Psoas muscle (tissue), 8 donors: ENCODE data around the gene SLFNL1. TPM values are rescaled to one million over a fixed set of nuclear protein-coding genes. Genes with fewer than 3 reads are reported as not detected.
A peak's percentile ranks its signal among the peaks of the same experiment; 100 is the strongest.

Experiments
- ATAC-seq, 4 donors: fragments of 200-7000 bp; cut with Tn5 transposase; one replicate each; pipeline ENCODE4 v1.9.1; 2020; ENCODE audit warnings: moderate library complexity in 3 of 4, mild to moderate bottlenecking in 2 of 4
- DNase-seq, 2 donors: peaks; one replicate each; pipeline ENCODE4 v3.0.0-alpha.2; 2020
- H3K27ac ChIP-seq: fragments of 200-600 bp; one replicate; pipeline ENCODE4 v1.8.0; 2022
- H3K27me3 ChIP-seq, 3 donors: fragments of 200-600 bp in 1 of 3; one replicate each; pipeline versions ENCODE4 v1.6.1 to v1.8.0; 2013 to 2022; ENCODE audit warnings: low read length in 2 of 3, mild to moderate bottlenecking in 2 of 3, moderate library complexity in 1 of 3; ENCODE audit not compliant: insufficient read depth in 3 of 3
- H3K36me3 ChIP-seq, 2 donors: fragments of 200-600 bp in 1 of 2; one replicate each; pipeline versions ENCODE4 v1.6.1 to v1.8.0; 2013 to 2022; ENCODE audit warnings: low read depth in 1 of 2, mild to moderate bottlenecking in 1 of 2, moderate library complexity in 1 of 2; ENCODE audit not compliant: insufficient read depth in 1 of 2
- H3K4me1 ChIP-seq: fragments of 200-600 bp; one replicate; pipeline ENCODE4 v1.8.0; 2022
- H3K4me3 ChIP-seq: fragments of 200-600 bp; one replicate; pipeline ENCODE4 v1.8.0; 2022; ENCODE audit warnings: mild to moderate bottlenecking
- H3K9me3 ChIP-seq: fragments of 200-600 bp; one replicate; pipeline ENCODE4 v1.8.0; 2022
- WGBS, 3 donors: extraction: QIAGEN DNeasy Blood & Tissue Kit; methylation state at CpG; one replicate each; pipeline versions ENCODE4 v1.1.6 to v1.1.7; 2013; 5-methylcytosine and 5-hydroxymethylcytosine counted together
- intact Hi-C, 2 donors: fragments of 100-400 bp; cut with DNase I; formaldehyde crosslinking; loops; one replicate each; pipeline versions ENCODE4 v1.11.0 to v1.14.2; 2022
- polyA plus RNA-seq, 3 donors: library from polyadenylated mRNA; stranded (reverse); fragments of 200-250 nt; gene quantifications; one replicate each; pipeline ENCODE4 v1.2.3, GENCODE V29; 2013
- total RNA-seq, 4 donors: library from RNA; stranded (reverse); fragmentation: NEBNext Ultra II Directional in 2 of 4; extraction: Animal tissue kit (Norgen Biotek cat#: 25700) in 2 of 4; gene quantifications; one replicate each; pipeline versions ENCODE4 v1.2.1 to v1.2.4, GENCODE V29; 2021 to 2023
- TF ChIP-seq, protein P1 (sequence below): fragments of 200-600 bp; IDR thresholded peaks from one replicate; pipeline ENCODE4 v1.8.0; 2022; ENCODE audit warnings: antibody characterized with exemption
- donor health status: healthy with polysubstance abuse.
- donor health status: DM: no; HTN: no; CAD: no; lungs with moderate emphysema.
- donor health status: Bipolar disorder and iron deficiency.
- donor health status: healthy.
- donor health status: DM: yes; HTN: yes; CAD: no.
- donor health status: DM: no; HTN: no; CAD: no.
- donor health status: DM: no; HTN: no; CAD: no.
- donor health status: DM: yes; HTN: yes; CAD: no.

The SLFNL1 gene
- total and polyA plus RNA-seq, 7 donors: 0.13 to 0.58 (median 0.17) TPM

GRCh38 chr1:41041614-41042270, 20.2 kb upstream of the SLFNL1 start:
- H3K36me3 ChIP-seq: peaks cover 5 to 52% of the 10 kb centered on the region in 2 donors
- H3K27me3 ChIP-seq: no peaks in the 10 kb centered on the region
- ATAC-seq (peak in 3 of 4 donors; percentile 23 to 50 (median 29)), DNase-seq (no peak)
- TF ChIP-seq, protein P1, sequence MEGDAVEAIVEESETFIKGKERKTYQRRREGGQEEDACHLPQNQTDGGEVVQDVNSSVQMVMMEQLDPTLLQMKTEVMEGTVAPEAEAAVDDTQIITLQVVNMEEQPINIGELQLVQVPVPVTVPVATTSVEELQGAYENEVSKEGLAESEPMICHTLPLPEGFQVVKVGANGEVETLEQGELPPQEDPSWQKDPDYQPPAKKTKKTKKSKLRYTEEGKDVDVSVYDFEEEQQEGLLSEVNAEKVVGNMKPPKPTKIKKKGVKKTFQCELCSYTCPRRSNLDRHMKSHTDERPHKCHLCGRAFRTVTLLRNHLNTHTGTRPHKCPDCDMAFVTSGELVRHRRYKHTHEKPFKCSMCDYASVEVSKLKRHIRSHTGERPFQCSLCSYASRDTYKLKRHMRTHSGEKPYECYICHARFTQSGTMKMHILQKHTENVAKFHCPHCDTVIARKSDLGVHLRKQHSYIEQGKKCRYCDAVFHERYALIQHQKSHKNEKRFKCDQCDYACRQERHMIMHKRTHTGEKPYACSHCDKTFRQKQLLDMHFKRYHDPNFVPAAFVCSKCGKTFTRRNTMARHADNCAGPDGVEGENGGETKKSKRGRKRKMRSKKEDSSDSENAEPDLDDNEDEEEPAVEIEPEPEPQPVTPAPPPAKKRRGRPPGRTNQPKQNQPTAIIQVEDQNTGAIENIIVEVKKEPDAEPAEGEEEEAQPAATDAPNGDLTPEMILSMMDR: no peak
- H3K4me1 ChIP-seq: peaks cover 23% of the 10 kb centered on the region
- no peak overlapping the region for H3K27ac ChIP-seq
- no peak overlapping the region for H3K4me3 ChIP-seq
- intact Hi-C loops: loop anchor here in 1 of 2 donors (10.0 kb wide), 1 partner anchor 73 kb away; no protein-coding TSS in a partner anchor
- no peaks in the 10 kb centered on the region for H3K9me3 ChIP-seq
- 89 to 92% (median 91%) methylated on average over 3 of the region's 3 CpGs for WGBS, 3 donors

GRCh38 chr1:41038110-41038509, 16.6 kb upstream of the SLFNL1 start:
- TF ChIP-seq, protein P1: no peak
- Histone ChIP-seq H3K9me3 (no peaks in the 10 kb centered on the region), H3K36me3 (peaks cover 5 to 75% of the 10 kb centered on the region in 2 donors), H3K4me3 (no peak overlapping the region), H3K27me3 (no peaks in the 10 kb centered on the region), H3K4me1 (no peaks in the 10 kb centered on the region), H3K27ac (no peak overlapping the region)
- intact Hi-C loops: no loop called here
- 89 to 90% (median 90%) methylated on average over 5 of the region's 5 CpGs for WGBS, 3 donors
- ATAC-seq: no peak
- no peak for DNase-seq

DNA sequence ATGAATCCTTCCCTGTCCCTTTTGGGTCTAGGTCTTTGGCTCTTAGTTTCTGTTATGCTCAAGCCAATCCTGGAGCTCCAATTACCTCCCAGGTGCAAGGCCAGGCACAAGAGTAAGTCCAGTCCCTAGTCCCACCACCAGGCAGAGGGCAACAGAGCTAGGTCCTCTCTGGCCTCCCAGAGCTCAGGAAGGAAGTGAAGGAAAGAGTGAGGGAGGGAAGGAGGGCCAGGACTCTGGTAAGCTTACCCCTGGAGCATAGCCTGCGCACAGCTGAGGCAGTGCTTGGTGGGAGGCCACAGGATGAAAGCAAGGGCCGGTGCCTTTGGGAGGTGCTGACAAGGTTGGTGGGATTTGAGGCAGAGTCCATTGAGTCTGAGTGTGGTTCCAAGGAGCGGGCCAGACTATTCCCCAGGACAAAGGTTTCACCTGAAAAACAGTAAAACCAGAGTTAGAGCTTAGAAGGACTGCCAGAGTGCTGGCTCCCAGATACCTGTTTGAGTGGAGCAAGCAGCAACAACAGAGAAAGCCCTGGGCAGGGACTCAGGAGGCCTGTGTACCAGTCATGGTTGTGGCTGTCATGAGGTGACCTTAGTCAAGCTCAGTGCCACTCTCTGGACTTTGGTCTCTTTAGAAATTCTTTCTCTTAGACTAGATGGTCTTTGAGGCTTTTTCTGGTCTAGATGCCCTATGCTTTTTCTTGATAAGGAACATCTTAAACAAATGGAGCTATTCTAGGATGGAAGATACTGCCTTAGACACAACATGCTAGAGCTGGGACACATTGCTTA, 15.8 kb upstream of the SLFNL1 start:
- ATAC-seq (no peak), DNase-seq (no peak)
- Histone ChIP-seq H3K4me1 (no peaks in the 10 kb centered on the region), H3K27ac (no peak overlapping the region), H3K27me3 (no peaks in the 10 kb centered on the region), H3K4me3 (no peak overlapping the region), H3K36me3 (peaks cover 5 to 83% of the 10 kb centered on the region in 2 donors), H3K9me3 (no peaks in the 10 kb centered on the region)
- TF ChIP-seq, protein P1: no peak
- intact Hi-C loops: no loop called here
- WGBS, 3 donors: 92 to 98% (median 94%) methylated on average over 3 of the region's 3 CpGs

GRCh38 chr1:41033272-41033671, 11.7 kb upstream of the SLFNL1 start:
- TF ChIP-seq, protein P1: no peak
- no peak overlapping the region for H3K27ac ChIP-seq
- intact Hi-C loops: no loop called here
- no peak overlapping the region for H3K4me3 ChIP-seq
- no peaks in the 10 kb centered on the region for H3K9me3 ChIP-seq
- no peak for DNase-seq
- H3K27me3 ChIP-seq: no peaks in the 10 kb centered on the region
- no peaks in the 10 kb centered on the region for H3K4me1 ChIP-seq
- H3K36me3 ChIP-seq: peaks cover 2 to 91% of the 10 kb centered on the region in 2 donors
- 90 to 100% (median 96%) methylated on average over 3 of the region's 3 CpGs for WGBS, 3 donors
- no peak for ATAC-seq
